WTC11 (cell line): ENCODE measurements around the gene ZFHX2. TPM values are rescaled to one million over a fixed set of nuclear protein-coding genes. Genes with fewer than 3 reads are reported as not detected.

ENCODE experiments used
- ATAC-seq: fragments of 200-7000 bp; cut with Tn5 transposase; 2 replicates; pipeline ENCODE4 v1.10.0; 2021; ENCODE audit warnings: mild to moderate bottlenecking, moderate library complexity
- CTCF ChIA-PET: fragments of 300-600 bp; sonication (Branson Sonifier 250); formaldehyde crosslinking; loops from one replicate; lab custom pipeline; 2021; ENCODE audit warnings: antibody characterized with exemption; lab: Charles Lee
- POLR2A ChIA-PET: fragments of 350-600 bp; sonication (Branson Sonifier 250); formaldehyde crosslinking; loops from one replicate; lab custom pipeline; 2021; ENCODE audit warnings: antibody characterized with exemption; lab: Charles Lee
- DNase-seq: peaks from one replicate; pipeline ENCODE4 v3.0.0; 2021; ENCODE audit warnings: low spot score
- H3K27ac Mint-ChIP-seq: 2 replicates; pipeline ENCODE4 v1.8.0; 2021; ENCODE audit warnings: mixed read lengths
- H3K27me3 Mint-ChIP-seq: 2 replicates; pipeline ENCODE4 v1.8.0; 2021; ENCODE audit warnings: low read depth, mild to moderate bottlenecking, moderate library complexity, mixed read lengths
- H3K36me3 Mint-ChIP-seq: 2 replicates; pipeline ENCODE4 v1.8.0; 2021; ENCODE audit warnings: mixed read lengths
- H3K4me1 Mint-ChIP-seq: 2 replicates; pipeline ENCODE4 v1.8.0; 2022; ENCODE audit warnings: mixed read lengths
- H3K4me3 Mint-ChIP-seq: 2 replicates; pipeline ENCODE4 v1.8.0; 2021; ENCODE audit warnings: mild to moderate bottlenecking, moderate library complexity, mixed read lengths
- H3K9me3 Mint-ChIP-seq: 2 replicates; pipeline ENCODE4 v1.8.0; 2021; ENCODE audit warnings: mixed read lengths
- ATF1 ChIP-seq: sonication (generic); formaldehyde crosslinking; IDR thresholded peaks from 2 replicates; pipeline ENCODE4 v1.8.1; 2023; ENCODE audit warnings: mild to moderate bottlenecking, moderate library complexity, missing genetic modification reagents
- ELF4 ChIP-seq: sonication (generic); formaldehyde crosslinking; IDR thresholded peaks from 2 replicates; pipeline ENCODE4 v1.8.1; 2022; ENCODE audit warnings: low read depth, mild to moderate bottlenecking, moderate library complexity, missing genetic modification reagents
- EMX1 ChIP-seq: fragments of 250-450 bp; sonication (Bioruptor Pico); IDR thresholded peaks from 2 replicates; pipeline ENCODE4 v1.8.0; 2021; ENCODE audit warnings: mild to moderate bottlenecking
- FOXK1 ChIP-seq: sonication (generic); formaldehyde crosslinking; IDR thresholded peaks from 2 replicates; pipeline ENCODE4 v1.8.0; 2022; ENCODE audit warnings: mild to moderate bottlenecking, moderate library complexity, missing genetic modification reagents
- GRHL2 ChIP-seq: fragments of 250-450 bp; sonication (Bioruptor Pico); IDR thresholded peaks from 2 replicates; pipeline ENCODE4 v1.8.0; 2022; ENCODE audit warnings: mild to moderate bottlenecking, moderate library complexity; ENCODE audit not compliant: insufficient replicate concordance, severe bottlenecking
- HMGA2 ChIP-seq: fragments of 250-450 bp; sonication (Bioruptor Pico); IDR thresholded peaks from 2 replicates; pipeline ENCODE4 v1.4.0; 2021; ENCODE audit warnings: mild to moderate bottlenecking, moderate library complexity
- JAZF1 ChIP-seq: fragments of 250-450 bp; sonication (Bioruptor Pico); IDR thresholded peaks from 2 replicates; pipeline ENCODE4 v1.9.0; 2021; ENCODE audit warnings: moderate library complexity, mild to moderate bottlenecking, inconsistent platforms
- KAT7 ChIP-seq: sonication (generic); formaldehyde crosslinking; IDR thresholded peaks from 2 replicates; pipeline ENCODE4 v1.8.1; 2023; ENCODE audit warnings: missing genetic modification reagents, mild to moderate bottlenecking, borderline replicate concordance
- TCF7 ChIP-seq: sonication (generic); formaldehyde crosslinking; IDR thresholded peaks from 2 replicates; pipeline ENCODE4 v1.8.0; 2022; ENCODE audit warnings: mild to moderate bottlenecking, low read depth, missing genetic modification reagents, moderate library complexity
- TEAD4 ChIP-seq: sonication (generic); formaldehyde crosslinking; IDR thresholded peaks from 2 replicates; pipeline ENCODE4 v1.8.0; 2022; ENCODE audit warnings: mild to moderate bottlenecking, missing genetic modification reagents
- ZNF138 ChIP-seq: sonication (generic); formaldehyde crosslinking; conservative IDR thresholded peaks from 2 replicates; pipeline ENCODE4 v1.8.1; 2022; ENCODE audit warnings: mild to moderate bottlenecking, moderate library complexity, missing genetic modification reagents
- ZNF232 ChIP-seq: sonication (generic); formaldehyde crosslinking; IDR thresholded peaks from 2 replicates; pipeline ENCODE4 v1.8.0; 2022; ENCODE audit warnings: mild to moderate bottlenecking, missing genetic modification reagents
- ZNF317 ChIP-seq: sonication (generic); formaldehyde crosslinking; IDR thresholded peaks from 2 replicates; pipeline ENCODE4 v1.8.1; 2023; ENCODE audit warnings: low read depth, mild to moderate bottlenecking, moderate library complexity, missing genetic modification reagents, borderline replicate concordance
- total RNA-seq: library from RNA; stranded (reverse); gene quantifications from 3 replicates; pipeline ENCODE4 v1.2.3, GENCODE V29; 2021
- TF ChIP-seq, protein P1 (sequence below): fragments of 200-600 bp; IDR thresholded peaks from 2 replicates; pipeline ENCODE4 v1.8.0; 2022; ENCODE audit warnings: antibody characterized with exemption
- TF ChIP-seq, protein P2 (sequence below): fragments of 250-450 bp; sonication (Bioruptor Pico); IDR thresholded peaks from 2 replicates; pipeline ENCODE4 v1.9.0; 2021; ENCODE audit warnings: mild to moderate bottlenecking
- TF ChIP-seq, protein P3 (sequence below): sonication (generic); formaldehyde crosslinking; IDR thresholded peaks from 2 replicates; pipeline ENCODE4 v1.8.0; 2023; ENCODE audit warnings: missing genetic modification reagents
- TF ChIP-seq, protein P4 (sequence below): sonication (generic); formaldehyde crosslinking; IDR thresholded peaks from 2 replicates; pipeline ENCODE4 v1.8.1; 2022; ENCODE audit warnings: low read depth, missing genetic modification reagents, borderline replicate concordance
- TF ChIP-seq, protein P5 (sequence below): sonication (generic); formaldehyde crosslinking; IDR thresholded peaks from 2 replicates; pipeline ENCODE4 v1.8.1; 2023; ENCODE audit warnings: mild to moderate bottlenecking, missing genetic modification reagents, borderline replicate concordance
- TF ChIP-seq, protein P6 (sequence below): sonication (generic); formaldehyde crosslinking; IDR thresholded peaks from 2 replicates; pipeline ENCODE4 v1.8.1; 2022; ENCODE audit warnings: mild to moderate bottlenecking, moderate library complexity, missing genetic modification reagents

Gene ZFHX2
- total RNA-seq, 1 experiment from 2014 or later, result 16.4 TPM

DNA sequence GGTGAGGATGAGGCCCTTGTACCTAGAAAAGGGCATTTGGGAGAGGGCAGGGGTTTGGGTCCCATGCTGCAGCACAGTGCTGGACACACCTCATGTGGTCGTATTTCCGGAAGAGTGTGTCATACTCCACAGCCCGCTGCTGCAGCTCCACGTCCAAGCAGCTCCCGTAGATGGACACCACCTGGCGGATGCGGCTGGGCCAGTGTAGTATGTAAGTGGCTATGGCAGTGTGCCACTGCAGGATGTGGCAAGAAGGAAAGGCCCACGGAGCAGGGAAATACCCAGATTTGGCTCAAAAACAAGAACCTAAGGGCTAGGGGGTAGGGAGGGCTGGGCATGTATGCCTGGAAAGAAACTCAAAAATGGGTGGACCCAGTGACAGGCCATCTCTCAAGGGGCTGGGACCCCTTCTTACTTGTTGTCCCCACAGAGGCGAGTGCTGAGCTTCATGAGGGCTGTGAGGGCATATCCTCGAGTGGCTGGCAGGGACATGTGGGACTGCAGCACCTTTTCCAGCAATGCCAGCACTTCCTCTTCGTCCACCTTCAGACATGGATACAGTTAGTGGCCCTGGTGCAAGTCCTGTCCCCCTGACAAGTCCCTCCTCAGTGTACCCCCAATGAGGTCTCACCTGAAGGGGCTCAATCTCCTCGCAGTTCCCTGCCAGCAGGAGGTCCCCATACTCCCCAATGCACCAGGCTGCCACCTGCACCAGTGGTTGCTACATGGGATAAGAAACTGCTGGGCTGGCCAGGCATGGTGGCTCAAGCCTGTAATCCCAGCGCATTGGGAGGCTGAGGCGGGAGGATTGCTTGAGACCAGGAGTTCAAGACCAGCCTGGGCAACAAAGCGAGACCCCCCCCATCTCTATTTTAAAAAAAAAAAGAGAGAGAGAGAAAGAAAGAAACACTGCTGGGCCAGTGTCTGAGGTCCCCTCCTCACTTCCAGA, 10.6 kb upstream of the ZFHX2 start:
- H3K27ac Mint-ChIP-seq, result 0 out of 2 replicates have a peak overlapping the region, but pooled peaks have one; percentile 23
- ChIA-PET CTCF (interaction anchor here (0.9 to 8.7 kb wide), 9 partner anchors 10 to 182 kb away, joined by 3 to 377 read pairs (median 4); partner anchors contain the start of gene JPH4), POLR2A (interaction anchor here (0.6 to 9.0 kb wide), 3 partner anchors 23 to 81 kb away, joined by 3 to 102 read pairs (median 5); no protein-coding TSS in a partner anchor)
- no peaks in the 10 kb centered on the region for H3K9me3 Mint-ChIP-seq
- peaks cover 36% of the 10 kb centered on the region for H3K36me3 Mint-ChIP-seq
- DNase-seq (no peak), ATAC-seq (no peak)
- H3K4me3 Mint-ChIP-seq, result no peak overlapping the region
- H3K27me3 Mint-ChIP-seq, result no peaks in the 10 kb centered on the region
- TF ChIP-seq JAZF1 (CRISPR knock-in tag) (no peak), ELF4 (CRISPR knock-in tag) (no peak), HMGA2 (CRISPR knock-in tag) (no peak), EMX1 (no peak)
- TF ChIP-seq, protein P1, sequence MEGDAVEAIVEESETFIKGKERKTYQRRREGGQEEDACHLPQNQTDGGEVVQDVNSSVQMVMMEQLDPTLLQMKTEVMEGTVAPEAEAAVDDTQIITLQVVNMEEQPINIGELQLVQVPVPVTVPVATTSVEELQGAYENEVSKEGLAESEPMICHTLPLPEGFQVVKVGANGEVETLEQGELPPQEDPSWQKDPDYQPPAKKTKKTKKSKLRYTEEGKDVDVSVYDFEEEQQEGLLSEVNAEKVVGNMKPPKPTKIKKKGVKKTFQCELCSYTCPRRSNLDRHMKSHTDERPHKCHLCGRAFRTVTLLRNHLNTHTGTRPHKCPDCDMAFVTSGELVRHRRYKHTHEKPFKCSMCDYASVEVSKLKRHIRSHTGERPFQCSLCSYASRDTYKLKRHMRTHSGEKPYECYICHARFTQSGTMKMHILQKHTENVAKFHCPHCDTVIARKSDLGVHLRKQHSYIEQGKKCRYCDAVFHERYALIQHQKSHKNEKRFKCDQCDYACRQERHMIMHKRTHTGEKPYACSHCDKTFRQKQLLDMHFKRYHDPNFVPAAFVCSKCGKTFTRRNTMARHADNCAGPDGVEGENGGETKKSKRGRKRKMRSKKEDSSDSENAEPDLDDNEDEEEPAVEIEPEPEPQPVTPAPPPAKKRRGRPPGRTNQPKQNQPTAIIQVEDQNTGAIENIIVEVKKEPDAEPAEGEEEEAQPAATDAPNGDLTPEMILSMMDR, result no peak
- TF ChIP-seq, protein P2, sequence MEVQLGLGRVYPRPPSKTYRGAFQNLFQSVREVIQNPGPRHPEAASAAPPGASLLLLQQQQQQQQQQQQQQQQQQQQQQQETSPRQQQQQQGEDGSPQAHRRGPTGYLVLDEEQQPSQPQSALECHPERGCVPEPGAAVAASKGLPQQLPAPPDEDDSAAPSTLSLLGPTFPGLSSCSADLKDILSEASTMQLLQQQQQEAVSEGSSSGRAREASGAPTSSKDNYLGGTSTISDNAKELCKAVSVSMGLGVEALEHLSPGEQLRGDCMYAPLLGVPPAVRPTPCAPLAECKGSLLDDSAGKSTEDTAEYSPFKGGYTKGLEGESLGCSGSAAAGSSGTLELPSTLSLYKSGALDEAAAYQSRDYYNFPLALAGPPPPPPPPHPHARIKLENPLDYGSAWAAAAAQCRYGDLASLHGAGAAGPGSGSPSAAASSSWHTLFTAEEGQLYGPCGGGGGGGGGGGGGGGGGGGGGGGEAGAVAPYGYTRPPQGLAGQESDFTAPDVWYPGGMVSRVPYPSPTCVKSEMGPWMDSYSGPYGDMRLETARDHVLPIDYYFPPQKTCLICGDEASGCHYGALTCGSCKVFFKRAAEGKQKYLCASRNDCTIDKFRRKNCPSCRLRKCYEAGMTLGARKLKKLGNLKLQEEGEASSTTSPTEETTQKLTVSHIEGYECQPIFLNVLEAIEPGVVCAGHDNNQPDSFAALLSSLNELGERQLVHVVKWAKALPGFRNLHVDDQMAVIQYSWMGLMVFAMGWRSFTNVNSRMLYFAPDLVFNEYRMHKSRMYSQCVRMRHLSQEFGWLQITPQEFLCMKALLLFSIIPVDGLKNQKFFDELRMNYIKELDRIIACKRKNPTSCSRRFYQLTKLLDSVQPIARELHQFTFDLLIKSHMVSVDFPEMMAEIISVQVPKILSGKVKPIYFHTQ (CRISPR knock-in tag), result 0 out of 2 replicates have a peak, but pooled peaks have one; percentile 37
- TF ChIP-seq, protein P3, sequence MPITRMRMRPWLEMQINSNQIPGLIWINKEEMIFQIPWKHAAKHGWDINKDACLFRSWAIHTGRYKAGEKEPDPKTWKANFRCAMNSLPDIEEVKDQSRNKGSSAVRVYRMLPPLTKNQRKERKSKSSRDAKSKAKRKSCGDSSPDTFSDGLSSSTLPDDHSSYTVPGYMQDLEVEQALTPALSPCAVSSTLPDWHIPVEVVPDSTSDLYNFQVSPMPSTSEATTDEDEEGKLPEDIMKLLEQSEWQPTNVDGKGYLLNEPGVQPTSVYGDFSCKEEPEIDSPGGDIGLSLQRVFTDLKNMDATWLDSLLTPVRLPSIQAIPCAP (CRISPR knock-in tag), result peak; percentile 9; the same call in 1 of the 2 replicates
- H3K4me1 Mint-ChIP-seq, result peaks cover 38% of the 10 kb centered on the region

DNA sequence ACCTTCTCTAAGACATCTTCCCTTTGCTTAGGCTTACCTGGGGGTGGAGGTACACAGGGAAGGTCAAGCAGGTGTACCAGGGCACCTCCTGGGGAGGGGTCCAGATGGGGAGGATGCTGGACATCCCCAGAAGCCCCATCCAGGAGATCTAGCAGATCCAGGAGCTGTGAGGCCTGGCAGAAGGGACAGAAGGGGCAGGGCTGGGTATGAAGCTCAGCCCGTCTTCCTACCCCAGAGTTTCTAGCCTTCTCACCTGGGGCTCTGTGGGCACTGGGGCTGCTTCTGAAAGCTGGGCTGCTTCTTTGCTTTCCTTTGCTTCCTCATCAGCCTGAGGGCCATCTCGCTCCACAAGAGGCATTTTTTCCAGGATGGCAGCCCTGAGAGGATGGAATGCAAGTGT, 9.7 kb upstream of the ZFHX2 start:
- H3K27me3 Mint-ChIP-seq, result no peaks in the 10 kb centered on the region; the same call in 1 of the 2 replicates
- no peak overlapping the region for H3K4me3 Mint-ChIP-seq
- peaks cover 36% of the 10 kb centered on the region for H3K36me3 Mint-ChIP-seq
- CTCF ChIA-PET, result interaction anchor here (0.6 to 8.7 kb wide), 8 partner anchors 9 to 181 kb away, joined by 3 to 377 read pairs (median 4); partner anchors contain the start of gene JPH4
- POLR2A ChIA-PET, result interaction anchor here (0.6 to 9.0 kb wide), 3 partner anchors 23 to 80 kb away, joined by 3 to 102 read pairs (median 5); no protein-coding TSS in a partner anchor
- H3K4me1 Mint-ChIP-seq, result peaks cover 40% of the 10 kb centered on the region
- no peak overlapping the region; the same call in 1 of the 2 replicates for H3K27ac Mint-ChIP-seq
- no peaks in the 10 kb centered on the region for H3K9me3 Mint-ChIP-seq
- ATAC-seq (no peak), DNase-seq (no peak)
- TF ChIP-seq, protein P3 (CRISPR knock-in tag), result no peak
- TF ChIP-seq ZNF232 (CRISPR knock-in tag) (no peak), ZNF317 (no peak), ZNF138 (no peak), ATF1 (CRISPR knock-in tag) (no peak), FOXK1 (CRISPR knock-in tag) (no peak), TEAD4 (no peak), TCF7 (CRISPR knock-in tag) (no peak), GRHL2 (CRISPR knock-in tag) (no peak), KAT7 (CRISPR knock-in tag) (no peak)
- TF ChIP-seq, protein P4, sequence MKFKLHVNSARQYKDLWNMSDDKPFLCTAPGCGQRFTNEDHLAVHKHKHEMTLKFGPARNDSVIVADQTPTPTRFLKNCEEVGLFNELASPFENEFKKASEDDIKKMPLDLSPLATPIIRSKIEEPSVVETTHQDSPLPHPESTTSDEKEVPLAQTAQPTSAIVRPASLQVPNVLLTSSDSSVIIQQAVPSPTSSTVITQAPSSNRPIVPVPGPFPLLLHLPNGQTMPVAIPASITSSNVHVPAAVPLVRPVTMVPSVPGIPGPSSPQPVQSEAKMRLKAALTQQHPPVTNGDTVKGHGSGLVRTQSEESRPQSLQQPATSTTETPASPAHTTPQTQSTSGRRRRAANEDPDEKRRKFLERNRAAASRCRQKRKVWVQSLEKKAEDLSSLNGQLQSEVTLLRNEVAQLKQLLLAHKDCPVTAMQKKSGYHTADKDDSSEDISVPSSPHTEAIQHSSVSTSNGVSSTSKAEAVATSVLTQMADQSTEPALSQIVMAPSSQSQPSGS (CRISPR knock-in tag), result no peak
- TF ChIP-seq, protein P5, sequence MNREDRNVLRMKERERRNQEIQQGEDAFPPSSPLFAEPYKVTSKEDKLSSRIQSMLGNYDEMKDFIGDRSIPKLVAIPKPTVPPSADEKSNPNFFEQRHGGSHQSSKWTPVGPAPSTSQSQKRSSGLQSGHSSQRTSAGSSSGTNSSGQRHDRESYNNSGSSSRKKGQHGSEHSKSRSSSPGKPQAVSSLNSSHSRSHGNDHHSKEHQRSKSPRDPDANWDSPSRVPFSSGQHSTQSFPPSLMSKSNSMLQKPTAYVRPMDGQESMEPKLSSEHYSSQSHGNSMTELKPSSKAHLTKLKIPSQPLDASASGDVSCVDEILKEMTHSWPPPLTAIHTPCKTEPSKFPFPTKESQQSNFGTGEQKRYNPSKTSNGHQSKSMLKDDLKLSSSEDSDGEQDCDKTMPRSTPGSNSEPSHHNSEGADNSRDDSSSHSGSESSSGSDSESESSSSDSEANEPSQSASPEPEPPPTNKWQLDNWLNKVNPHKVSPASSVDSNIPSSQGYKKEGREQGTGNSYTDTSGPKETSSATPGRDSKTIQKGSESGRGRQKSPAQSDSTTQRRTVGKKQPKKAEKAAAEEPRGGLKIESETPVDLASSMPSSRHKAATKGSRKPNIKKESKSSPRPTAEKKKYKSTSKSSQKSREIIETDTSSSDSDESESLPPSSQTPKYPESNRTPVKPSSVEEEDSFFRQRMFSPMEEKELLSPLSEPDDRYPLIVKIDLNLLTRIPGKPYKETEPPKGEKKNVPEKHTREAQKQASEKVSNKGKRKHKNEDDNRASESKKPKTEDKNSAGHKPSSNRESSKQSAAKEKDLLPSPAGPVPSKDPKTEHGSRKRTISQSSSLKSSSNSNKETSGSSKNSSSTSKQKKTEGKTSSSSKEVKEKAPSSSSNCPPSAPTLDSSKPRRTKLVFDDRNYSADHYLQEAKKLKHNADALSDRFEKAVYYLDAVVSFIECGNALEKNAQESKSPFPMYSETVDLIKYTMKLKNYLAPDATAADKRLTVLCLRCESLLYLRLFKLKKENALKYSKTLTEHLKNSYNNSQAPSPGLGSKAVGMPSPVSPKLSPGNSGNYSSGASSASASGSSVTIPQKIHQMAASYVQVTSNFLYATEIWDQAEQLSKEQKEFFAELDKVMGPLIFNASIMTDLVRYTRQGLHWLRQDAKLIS, result no peak
- TF ChIP-seq, protein P6, sequence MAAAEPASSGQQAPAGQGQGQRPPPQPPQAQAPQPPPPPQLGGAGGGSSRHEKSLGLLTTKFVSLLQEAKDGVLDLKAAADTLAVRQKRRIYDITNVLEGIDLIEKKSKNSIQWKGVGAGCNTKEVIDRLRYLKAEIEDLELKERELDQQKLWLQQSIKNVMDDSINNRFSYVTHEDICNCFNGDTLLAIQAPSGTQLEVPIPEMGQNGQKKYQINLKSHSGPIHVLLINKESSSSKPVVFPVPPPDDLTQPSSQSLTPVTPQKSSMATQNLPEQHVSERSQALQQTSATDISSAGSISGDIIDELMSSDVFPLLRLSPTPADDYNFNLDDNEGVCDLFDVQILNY (CRISPR knock-in tag), result no peak
